ENCODE data around the gene IL23A. TPM values are rescaled to one million over a fixed set of nuclear protein-coding genes. Genes with fewer than 3 reads are reported as not detected.

The IL23A gene
- total RNA-seq, 1 experiment from 2014 or later = 2.0 TPM

GRCh38 chr12:56351325-56351724, 12.6 kb downstream of the IL23A start:
- Histone ChIP-seq H3K4me2 (ENCODE audit: insufficient read depth, insufficient read length, low read length) (no peak overlapping the region), H3T11ph (ENCODE audit: low read length) (no peak overlapping the region), H3K23ac (ENCODE audit: insufficient read length, low read depth, low read length) (no peak overlapping the region), H4K20me1 (ENCODE audit: control insufficient read depth, insufficient read depth, insufficient read length) (no peaks in the 10 kb centered on the region), H3K23me2 (ENCODE audit: insufficient read length, low read depth, low read length, poor library complexity, severe bottlenecking) (no peaks in the 10 kb centered on the region), H4K91ac (ENCODE audit: insufficient read length, low read depth, low read length) (no peak overlapping the region), H3K4ac (ENCODE audit: low read depth, low read length) (no peak overlapping the region), H4K5ac (ENCODE audit: insufficient read length, low read depth, low read length) (no peak overlapping the region), H3K79me1 (ENCODE audit: insufficient read depth, low read depth, low read length, poor library complexity, severe bottlenecking) (no peaks in the 10 kb centered on the region), H2BK12ac (ENCODE audit: insufficient read length, low read depth, low read length) (no peak overlapping the region), H2BK20ac (ENCODE audit: low read depth, low read length, poor library complexity, severe bottlenecking) (no peak overlapping the region), H2AK5ac (ENCODE audit: insufficient read length, low read length) (no peak overlapping the region), H3K79me2 (ENCODE audit: insufficient read depth, low read length) (no peaks in the 10 kb centered on the region), H4K8ac (replicated peaks; ENCODE audit: insufficient read length, low read depth, low read length) (no peak overlapping the region), H3K9ac (ENCODE audit: extremely low read depth, insufficient read length, low read length) (no peak overlapping the region), H3K27ac (ENCODE audit: insufficient read length, low read depth, low read length) (no peak overlapping the region), H3K9me3 (ENCODE audit: control insufficient read depth, low read depth, low read length) (no peaks in the 10 kb centered on the region), H3K14ac (ENCODE audit: insufficient read depth, low read length) (no peak overlapping the region), H2BK120ac (ENCODE audit: low read depth, low read length, poor library complexity, severe bottlenecking) (no peak overlapping the region), H2BK15ac (ENCODE audit: low read depth, low read length) (no peak overlapping the region), H3K27me3 (ENCODE audit: insufficient read depth, low read length) (no peaks in the 10 kb centered on the region), H2BK5ac (ENCODE audit: insufficient read length, low read length) (no peak overlapping the region), H2AFZ (ENCODE audit: low read length) (no peak overlapping the region), H3K56ac (ENCODE audit: insufficient read length, low read depth, low read length) (no peak overlapping the region), H3K18ac (ENCODE audit: insufficient read length, low read depth, low read length) (no peak overlapping the region), H3K4me1 (ENCODE audit: insufficient read depth, low read length) (no peaks in the 10 kb centered on the region)
- no peak for DNase-seq
- TF ChIP-seq CTCF (conservative IDR thresholded peaks at IDR 0.05) = no peak
- no peaks in the 10 kb centered on the region for H3K4me1 Mint-ChIP-seq
- no CpG with 5 or more reads among the region's 2 CpGs for WGBS (ENCODE audit: extremely low coverage, insufficient read length, low lambda C conversion rate)
- H3K27ac Mint-ChIP-seq = no peak overlapping the region
- H3K27me3 Mint-ChIP-seq (ENCODE audit: low read depth) = no peaks in the 10 kb centered on the region
- H3K36me3 Mint-ChIP-seq (ENCODE audit: insufficient read depth in 1 of 3, low read depth in 3 of 3) = peaks cover 19 to 82% (median 73%) of the 10 kb centered on the region in 3 experiments; a peak in 6 of 7 replicates
- H3K9me3 Mint-ChIP-seq = no peaks in the 10 kb centered on the region
- no peak overlapping the region for H3K4me3 Mint-ChIP-seq
